ENCODE data around the gene PDE4D. TPM values are rescaled to one million over a fixed set of nuclear protein-coding genes. Genes with fewer than 3 reads are reported as not detected.

Gene PDE4D
- total RNA-seq, 2 experiments from 2014 or later = 0.50 to 0.51 TPM

GRCh38 chr5:59103303-59103702 lies 790.2 kb downstream of the PDE4D start:
- no peaks in the 10 kb centered on the region for H3K4me1 ChIP-seq (ENCODE audit: insufficient read depth, low read length, poor library complexity, severe bottlenecking)
- no peaks in the 10 kb centered on the region for H3K36me3 ChIP-seq (ENCODE audit: insufficient read depth, low read length)
- TF ChIP-seq EZH2phosphoT487 (IDR thresholded peaks at IDR 0.05; ENCODE audit: borderline replicate concordance, low read depth, low read length) (no peak), CTCF (conservative IDR thresholded peaks at IDR 0.05; ENCODE audit: low read length) (no peak)
- H2AFZ ChIP-seq (ENCODE audit: low read length) = no peak overlapping the region
- H3K4me2 ChIP-seq (ENCODE audit: low read length) = no peak overlapping the region
- CTCF ChIA-PET (ENCODE audit: unreplicated experiment) = no interaction called here
- H3K27ac ChIP-seq (ENCODE audit: low read depth, low read length, poor library complexity, severe bottlenecking) = no peak overlapping the region
- no TSS peak for BruUV-seq (replicated peaks)
- H4K20me1 ChIP-seq (ENCODE audit: insufficient read depth, low read length) = no peaks in the 10 kb centered on the region
- no peak overlapping the region for H3K4me3 ChIP-seq (ENCODE audit: low read depth, low read length, poor library complexity, severe bottlenecking)
- DNase-seq (ENCODE audit: low spot score) = no peak
- H3K9me2 ChIP-seq (ENCODE audit: insufficient read depth, low read length) = no peaks in the 10 kb centered on the region
- H3K9me3 ChIP-seq (ENCODE audit: low read length) = no peaks in the 10 kb centered on the region
- intact Hi-C loops (cut with micrococcal nuclease; ENCODE audit: unreplicated experiment) = no loop called here
- no peaks in the 10 kb centered on the region for H3K79me2 ChIP-seq (ENCODE audit: insufficient read depth, low read depth, low read length)
- POLR2A ChIA-PET = interaction anchor here (0.8 kb wide), 1 partner anchor 23 kb away, joined by 3 read pairs; no protein-coding TSS in a partner anchor

GRCh38 chr5:59102437-59102836 lies 791.1 kb downstream of the PDE4D start:
- no peaks in the 10 kb centered on the region for H4K20me1 ChIP-seq (ENCODE audit: insufficient read depth, low read length)
- no peaks in the 10 kb centered on the region for H3K9me2 ChIP-seq (ENCODE audit: insufficient read depth, low read length)
- BruUV-seq (replicated peaks) = no TSS peak
- ChIA-PET POLR2A (interaction anchor here (0.5 to 0.6 kb wide), 2 partner anchors 10 to 662 kb away, joined by 4 to 5 read pairs; no protein-coding TSS in a partner anchor), CTCF (ENCODE audit: unreplicated experiment) (no interaction called here)
- no peak overlapping the region for H2AFZ ChIP-seq (ENCODE audit: low read length)
- DNase-seq (ENCODE audit: low spot score) = no peak
- H3K4me2 ChIP-seq (ENCODE audit: low read length) = no peak overlapping the region
- TF ChIP-seq CTCF (conservative IDR thresholded peaks at IDR 0.05; ENCODE audit: low read length) (no peak), EZH2phosphoT487 (IDR thresholded peaks at IDR 0.05; ENCODE audit: borderline replicate concordance, low read depth, low read length) (no peak)
- H3K79me2 ChIP-seq (ENCODE audit: insufficient read depth, low read depth, low read length) = no peaks in the 10 kb centered on the region
- H3K4me3 ChIP-seq (ENCODE audit: low read depth, low read length, poor library complexity, severe bottlenecking) = no peak overlapping the region
- H3K4me1 ChIP-seq (ENCODE audit: insufficient read depth, low read length, poor library complexity, severe bottlenecking) = no peaks in the 10 kb centered on the region
- intact Hi-C loops (cut with micrococcal nuclease; ENCODE audit: unreplicated experiment) = no loop called here
- H3K36me3 ChIP-seq (ENCODE audit: insufficient read depth, low read length) = no peaks in the 10 kb centered on the region
- H3K27ac ChIP-seq (ENCODE audit: low read depth, low read length, poor library complexity, severe bottlenecking) = no peak overlapping the region
- no peaks in the 10 kb centered on the region for H3K9me3 ChIP-seq (ENCODE audit: low read length)

- no peak overlapping the region for H3K4me2 ChIP-seq (ENCODE audit: low read length)
- POLR2A ChIA-PET = no interaction called here
- H3K9me3 ChIP-seq (ENCODE audit: low read length) = no peaks in the 10 kb centered on the region
- intact Hi-C loops (cut with micrococcal nuclease; ENCODE audit: unreplicated experiment) = no loop called here
- H3K27ac ChIP-seq (ENCODE audit: low read depth, low read length, poor library complexity, severe bottlenecking) = no peak overlapping the region
- H3K4me1 ChIP-seq (ENCODE audit: insufficient read depth, low read length, poor library complexity, severe bottlenecking) = no peaks in the 10 kb centered on the region
- H4K20me1 ChIP-seq (ENCODE audit: insufficient read depth, low read length) = no peaks in the 10 kb centered on the region
- DNase-seq (ENCODE audit: low spot score) = no peak
- CTCF ChIA-PET (ENCODE audit: unreplicated experiment) = no interaction called here
- TF ChIP-seq CTCF (conservative IDR thresholded peaks at IDR 0.05; ENCODE audit: low read length) (no peak), EZH2phosphoT487 (IDR thresholded peaks at IDR 0.05; ENCODE audit: borderline replicate concordance, low read depth, low read length) (no peak)
- H3K4me3 ChIP-seq (ENCODE audit: low read depth, low read length, poor library complexity, severe bottlenecking) = no peak overlapping the region
- no peaks in the 10 kb centered on the region for H3K36me3 ChIP-seq (ENCODE audit: insufficient read depth, low read length)
- no peak overlapping the region for H2AFZ ChIP-seq (ENCODE audit: low read length)
- H3K79me2 ChIP-seq (ENCODE audit: insufficient read depth, low read depth, low read length) = no peaks in the 10 kb centered on the region
- BruUV-seq (replicated peaks) = no TSS peak
- H3K9me2 ChIP-seq (ENCODE audit: insufficient read depth, low read length) = no peaks in the 10 kb centered on the region
Observed at GRCh38 chr5:59100875-59101274, 792.7 kb downstream of the PDE4D start.
